H9 (cell line): ENCODE measurements around the gene PTRH1. TPM values are rescaled to one million over a fixed set of nuclear protein-coding genes. Genes with fewer than 3 reads are reported as not detected.

Experiments
- DNase-seq: peaks from one replicate; pipeline ENCODE4 v3.0.0-alpha.2; 2017
- H2AFZ ChIP-seq: one replicate; pipeline ENCODE4 v1.6.1; 2013; ENCODE audit warnings: mild to moderate bottlenecking, low read length, control low read depth, moderate library complexity
- H2AK5ac ChIP-seq: 2 replicates; pipeline ENCODE4 v1.6.1; 2013; ENCODE audit warnings: low read length, control low read depth, mixed read lengths; ENCODE audit not compliant: insufficient read length
- H2BK120ac ChIP-seq: one replicate; pipeline ENCODE4 v1.6.1; 2013; ENCODE audit warnings: low read depth, mild to moderate bottlenecking, low read length, control low read depth, inconsistent platforms; ENCODE audit not compliant: poor library complexity, severe bottlenecking
- H2BK12ac ChIP-seq: 2 replicates; pipeline ENCODE4 v1.6.1; 2013; ENCODE audit warnings: low read length, control low read depth, mixed read lengths, low read depth; ENCODE audit not compliant: insufficient read length
- H2BK15ac ChIP-seq: 2 replicates; pipeline ENCODE4 v1.6.1; 2013; ENCODE audit warnings: low read depth, low read length, control low read depth
- H2BK20ac ChIP-seq: one replicate; pipeline ENCODE4 v1.6.1; 2013; ENCODE audit warnings: low read depth, mild to moderate bottlenecking, low read length, control low read depth, inconsistent platforms; ENCODE audit not compliant: poor library complexity, severe bottlenecking
- H2BK5ac ChIP-seq: 2 replicates; pipeline ENCODE4 v1.6.1; 2013; ENCODE audit warnings: low read length, control low read depth, mixed read lengths; ENCODE audit not compliant: insufficient read length
- H3K14ac ChIP-seq: 2 replicates; pipeline ENCODE4 v1.6.1; 2013; ENCODE audit warnings: low read length, control low read depth; ENCODE audit not compliant: insufficient read depth
- H3K18ac ChIP-seq: 2 replicates; pipeline ENCODE4 v1.6.1; 2013; ENCODE audit warnings: low read depth, mild to moderate bottlenecking, mixed read lengths, low read length, control low read depth; ENCODE audit not compliant: insufficient read length
- H3K23ac ChIP-seq: 2 replicates; pipeline ENCODE4 v1.6.1; 2013; ENCODE audit warnings: low read length, control low read depth, mixed read lengths, low read depth; ENCODE audit not compliant: insufficient read length
- H3K23me2 ChIP-seq: 2 replicates; pipeline ENCODE4 v1.6.1; 2013; ENCODE audit warnings: low read depth, mild to moderate bottlenecking, mixed read lengths, low read length, control low read depth; ENCODE audit not compliant: insufficient read length, poor library complexity, severe bottlenecking
- H3K27ac ChIP-seq: 2 replicates; pipeline ENCODE4 v1.5.1; 2013; ENCODE audit warnings: low read length, control low read depth, mixed read lengths, low read depth; ENCODE audit not compliant: insufficient read length
- H3K27me3 ChIP-seq: 2 replicates; pipeline ENCODE4 v1.6.1; 2013; ENCODE audit warnings: low read length, control low read depth, inconsistent platforms; ENCODE audit not compliant: insufficient read depth
- H3K4ac ChIP-seq: 2 replicates; pipeline ENCODE4 v1.6.1; 2013; ENCODE audit warnings: low read depth, mild to moderate bottlenecking, control low read depth, inconsistent platforms, low read length, moderate library complexity
- H3K4me1 ChIP-seq: 2 replicates; pipeline ENCODE4 v1.6.1; 2013; ENCODE audit warnings: low read length, control low read depth, inconsistent platforms; ENCODE audit not compliant: insufficient read depth
- H3K4me2 ChIP-seq: 2 replicates; pipeline ENCODE4 v1.6.1; 2013; ENCODE audit warnings: low read length, control low read depth, mixed read lengths; ENCODE audit not compliant: insufficient read length, insufficient read depth
- H3K56ac ChIP-seq: 2 replicates; pipeline ENCODE4 v1.6.1; 2013; ENCODE audit warnings: low read depth, mild to moderate bottlenecking, mixed read lengths, low read length, control low read depth; ENCODE audit not compliant: insufficient read length
- H3K79me1 ChIP-seq: 2 replicates; pipeline ENCODE4 v1.6.1; 2013; ENCODE audit warnings: low read depth, mild to moderate bottlenecking, moderate library complexity, low read length, control low read depth, inconsistent platforms; ENCODE audit not compliant: insufficient read depth, poor library complexity, severe bottlenecking
- H3K79me2 ChIP-seq: 2 replicates; pipeline ENCODE4 v1.6.1; 2013; ENCODE audit warnings: low read length, control low read depth, inconsistent platforms; ENCODE audit not compliant: insufficient read depth
- H3K9ac ChIP-seq: 2 replicates; pipeline ENCODE4 v1.6.1; 2013; ENCODE audit warnings: low read length, control low read depth, mixed read lengths; ENCODE audit not compliant: insufficient read length; ENCODE audit errors: extremely low read depth
- H3K9me3 ChIP-seq: one replicate; pipeline ENCODE4 v1.6.1; 2013; ENCODE audit warnings: low read depth, low read length, inconsistent platforms; ENCODE audit not compliant: control insufficient read depth
- H3T11ph ChIP-seq: one replicate; pipeline ENCODE4 v1.6.1; 2013; ENCODE audit warnings: mild to moderate bottlenecking, low read length, control low read depth, inconsistent platforms
- H4K20me1 ChIP-seq: one replicate; pipeline ENCODE4 v1.6.1; 2013; ENCODE audit not compliant: control insufficient read depth, insufficient read length, insufficient read depth
- H4K5ac ChIP-seq: 2 replicates; pipeline ENCODE4 v1.6.1; 2013; ENCODE audit warnings: low read depth, mild to moderate bottlenecking, mixed read lengths, low read length, control low read depth; ENCODE audit not compliant: insufficient read length
- H4K8ac ChIP-seq: replicated peaks from 2 replicates; pipeline ENCODE4 v1.6.1; 2013; ENCODE audit warnings: low read length, control low read depth, mixed read lengths, low read depth; ENCODE audit not compliant: insufficient read length
- H4K91ac ChIP-seq: 2 replicates; pipeline ENCODE4 v1.6.1; 2013; ENCODE audit warnings: low read depth, mild to moderate bottlenecking, moderate library complexity, mixed read lengths, low read length, control low read depth; ENCODE audit not compliant: insufficient read length
- H3K27ac Mint-ChIP-seq, 3 experiments: 2 replicates in 2 of 3; 3 replicates in 1 of 3; pipeline ENCODE4 v1.8.0; 2020 to 2021; ENCODE audit warnings: mixed read lengths in 3 of 3, mild to moderate bottlenecking in 1 of 3, moderate library complexity in 1 of 3
- H3K27me3 Mint-ChIP-seq: 2 replicates; pipeline ENCODE4 v1.8.0; 2021; ENCODE audit warnings: low read depth, mild to moderate bottlenecking, moderate library complexity, mixed read lengths
- H3K36me3 Mint-ChIP-seq, 3 experiments: 2 replicates in 2 of 3; 3 replicates in 1 of 3; pipeline ENCODE4 v1.8.0; 2020 to 2021; ENCODE audit warnings: low read depth in 3 of 3, mixed read lengths in 3 of 3; ENCODE audit not compliant: insufficient read depth in 1 of 3
- H3K4me1 Mint-ChIP-seq, 2 experiments: 2 replicates each; pipeline ENCODE4 v1.8.0; 2020; ENCODE audit warnings: mixed read lengths in 2 of 2
- H3K4me3 Mint-ChIP-seq, 2 experiments: 2 replicates in 1 of 2; 3 replicates in 1 of 2; pipeline ENCODE4 v1.8.0; 2020 to 2021; ENCODE audit warnings: mild to moderate bottlenecking in 2 of 2, mixed read lengths in 2 of 2, moderate library complexity in 1 of 2
- H3K9me3 Mint-ChIP-seq, 2 experiments: 2 replicates in 1 of 2; 3 replicates in 1 of 2; pipeline ENCODE4 v1.8.0; 2020; ENCODE audit warnings: mild to moderate bottlenecking in 2 of 2, mixed read lengths in 2 of 2, moderate library complexity in 1 of 2
- CTCF ChIP-seq: fragments of 200-600 bp; sonication (generic); conservative IDR thresholded peaks from 3 replicates; pipeline ENCODE4 v1.8.0; 2021; ENCODE audit warnings: antibody characterized with exemption, mild to moderate bottlenecking
- WGBS: extraction: QIAGEN DNeasy Blood & Tissue Kit; methylation state at CpG from one replicate; pipeline ENCODE4 v1.1.7; 2013; ENCODE audit warnings: missing lambda C conversion rate, low lambda C conversion rate, mixed read lengths; ENCODE audit not compliant: insufficient read length; ENCODE audit errors: extremely low coverage; 5-methylcytosine and 5-hydroxymethylcytosine counted together
- total RNA-seq: library from RNA; stranded (reverse); gene quantifications from 2 replicates; pipeline ENCODE4 v1.2.1, GENCODE V29; 2021

The PTRH1 gene
- total RNA-seq, 1 experiment from 2014 or later, result 10.9 TPM

DNA sequence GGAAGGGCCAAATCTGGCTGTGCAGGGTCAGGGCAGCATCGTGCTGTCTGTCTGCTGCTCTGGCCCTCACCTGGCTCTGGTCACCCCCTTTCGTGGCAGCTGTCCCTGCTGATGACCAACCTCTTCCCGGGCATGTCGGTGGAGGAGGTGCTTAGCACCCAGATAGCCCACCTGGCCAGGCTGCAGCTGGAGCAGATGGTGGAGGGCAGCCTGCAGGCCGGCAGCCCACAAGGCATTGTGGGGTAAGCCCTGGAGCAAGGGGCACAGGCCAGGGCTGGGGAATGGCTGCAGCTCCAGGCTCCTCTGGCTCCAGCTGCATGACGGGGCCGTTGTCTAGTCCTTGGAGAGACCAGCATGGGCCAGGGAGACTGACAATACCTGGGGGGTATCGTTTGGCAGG, 11.4 kb upstream of the PTRH1 start:
- no CpG with 5 or more reads among the region's 8 CpGs for WGBS
- Histone ChIP-seq H3K9me3 (no peaks in the 10 kb centered on the region), H3K14ac (no peak overlapping the region), H3K4me1 (no peaks in the 10 kb centered on the region), H2BK20ac (no peak overlapping the region), H4K5ac (no peak overlapping the region), H3K79me2 (no peaks in the 10 kb centered on the region), H2AK5ac (no peak overlapping the region), H4K20me1 (no peaks in the 10 kb centered on the region), H3K18ac (no peak overlapping the region), H4K8ac (no peak overlapping the region), H2BK120ac (no peak overlapping the region), H3K23me2 (no peaks in the 10 kb centered on the region), H3K4me2 (no peak overlapping the region), H3T11ph (no peak overlapping the region), H4K91ac (no peak overlapping the region), H3K4ac (no peak overlapping the region), H2BK12ac (no peak overlapping the region), H3K79me1 (no peaks in the 10 kb centered on the region), H3K56ac (no peak overlapping the region), H2AFZ (no peak overlapping the region), H2BK5ac (no peak overlapping the region), H2BK15ac (no peak overlapping the region), H3K27ac (no peak overlapping the region), H3K27me3 (no peaks in the 10 kb centered on the region), H3K23ac (no peak overlapping the region), H3K9ac (no peak overlapping the region)
- Mint-ChIP-seq H3K4me3 (no peak overlapping the region), H3K36me3 (no peaks in the 10 kb centered on the region; a peak in 1 of 7 replicates), H3K9me3 (no peaks in the 10 kb centered on the region), H3K27ac (no peak overlapping the region), H3K4me1 (peaks cover 0 to 7% of the 10 kb centered on the region in 2 experiments; a peak in 3 of 4 replicates), H3K27me3 (no peaks in the 10 kb centered on the region)
- DNase-seq, result no peak
- no peak for TF ChIP-seq CTCF
